IPS-18c (cell line): ENCODE results near the gene C22orf23.
"Not testable (repeated sequence)": the region's sequence is repeated elsewhere in the genome, so short reads cannot be mapped to it uniquely, and the experiment has no call there.

Source experiments
- H3K4me3 ChIP-seq: 2 replicates; pipeline ENCODE4 v1.7.0; 2013; ENCODE audit warnings: low read depth, mild to moderate bottlenecking, low read length, moderate library complexity; ENCODE audit not compliant: insufficient read depth
- H3K9me3 ChIP-seq: one replicate; pipeline ENCODE4 v1.6.1; 2013; ENCODE audit warnings: mild to moderate bottlenecking, low read length, moderate library complexity; ENCODE audit not compliant: control insufficient read depth, insufficient read depth

C22orf23 gene

DNA sequence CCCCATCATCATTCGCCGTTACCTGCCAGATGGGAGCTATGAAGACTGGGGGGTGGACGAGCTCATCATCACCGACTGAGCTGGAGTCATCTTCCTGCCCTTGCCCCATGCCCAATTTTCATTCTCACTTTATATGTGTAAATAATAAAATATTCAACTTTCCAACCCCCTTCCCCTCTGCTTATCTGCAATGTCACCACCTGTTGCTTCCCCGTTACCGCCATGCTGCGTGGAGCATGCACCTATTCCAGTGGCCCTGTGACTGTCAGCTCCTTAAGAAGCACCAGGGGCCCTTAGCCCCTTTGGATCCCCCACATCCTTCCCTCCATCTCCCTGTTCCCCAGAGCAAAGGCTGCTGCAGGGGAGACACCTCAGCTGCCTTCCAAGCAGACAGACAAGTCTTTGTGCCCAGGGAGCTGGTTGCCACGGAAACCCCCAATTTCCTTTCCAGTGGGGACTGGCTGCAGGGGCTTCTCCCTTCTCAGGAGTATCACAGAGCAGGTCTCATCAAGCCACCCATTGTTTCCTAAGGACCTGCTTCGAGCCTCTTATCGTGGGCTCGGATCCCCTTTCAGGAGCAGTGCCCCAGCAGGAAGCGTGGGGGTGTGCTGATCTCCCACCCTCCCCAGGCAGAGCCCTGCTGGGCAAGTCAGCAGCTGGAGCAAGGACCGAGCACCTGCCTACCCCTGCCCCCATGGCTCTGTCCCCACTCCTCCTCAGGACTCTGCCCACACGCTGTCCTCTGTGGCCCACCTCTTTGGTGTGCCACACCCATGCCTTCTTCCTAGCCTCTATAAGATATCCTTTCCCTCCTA lies 14.4 kb upstream of the C22orf23 start:
- no peaks in the 10 kb centered on the region for H3K9me3 ChIP-seq
- H3K4me3 ChIP-seq, result no peak overlapping the region

DNA sequence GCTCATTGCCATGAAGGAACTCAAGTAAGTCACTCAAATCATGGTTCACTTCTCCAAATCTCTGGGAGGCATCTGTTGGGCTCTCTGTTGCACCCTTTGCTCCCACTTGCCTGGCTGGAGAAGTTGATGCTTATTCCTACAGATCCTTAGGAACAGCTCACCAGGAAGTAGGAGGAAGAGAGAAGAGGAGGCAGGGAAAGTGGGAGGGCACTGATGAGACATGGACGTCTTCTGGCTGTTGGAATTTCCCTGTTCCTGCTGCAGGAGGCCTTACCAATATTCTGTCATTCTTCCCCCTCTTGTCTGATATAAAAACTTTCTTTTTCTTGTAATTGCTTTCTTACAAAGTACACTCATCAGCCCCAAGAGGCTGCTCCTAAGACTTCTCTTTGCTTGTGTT lies 13.7 kb upstream of the C22orf23 start:
- H3K9me3 ChIP-seq, result no peaks in the 10 kb centered on the region
- no peak overlapping the region for H3K4me3 ChIP-seq

DNA sequence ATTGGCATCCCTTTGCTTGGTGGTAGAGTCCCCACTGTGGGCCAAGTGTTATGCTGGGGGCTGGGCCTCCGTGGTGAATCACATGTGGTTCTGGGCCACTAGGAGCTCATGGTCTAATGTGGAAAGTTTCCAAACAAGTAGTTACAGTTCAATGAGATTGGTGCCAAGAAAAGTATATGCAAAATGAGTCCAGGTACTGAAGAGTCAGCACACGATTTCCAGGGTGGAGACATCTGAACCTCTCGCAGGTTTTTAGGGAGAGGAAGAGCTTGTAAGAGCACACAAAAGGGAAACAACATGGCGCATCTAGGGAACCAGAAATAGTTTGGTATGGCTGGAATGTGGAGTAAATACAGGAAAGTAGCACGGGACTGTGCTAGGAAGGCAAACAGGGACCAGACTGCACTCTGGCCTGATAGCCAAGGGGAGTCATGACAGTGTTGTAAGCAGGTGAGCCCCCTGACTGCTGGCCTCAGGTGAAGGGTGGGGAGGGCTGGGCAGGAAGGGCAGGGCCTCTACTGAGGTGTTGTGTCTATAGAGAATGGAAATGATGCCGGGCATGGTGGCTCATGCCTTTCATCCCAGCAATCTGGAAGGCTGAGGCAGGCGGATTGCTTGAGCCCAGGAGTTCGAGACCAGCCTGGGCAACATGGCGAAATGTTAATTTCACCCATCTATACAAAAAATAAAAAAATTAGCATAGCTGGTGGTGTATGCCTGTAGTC lies 12.7 kb upstream of the C22orf23 start:
- Histone ChIP-seq H3K4me3 (no peak overlapping the region), H3K9me3 (no peaks in the 10 kb centered on the region)

DNA sequence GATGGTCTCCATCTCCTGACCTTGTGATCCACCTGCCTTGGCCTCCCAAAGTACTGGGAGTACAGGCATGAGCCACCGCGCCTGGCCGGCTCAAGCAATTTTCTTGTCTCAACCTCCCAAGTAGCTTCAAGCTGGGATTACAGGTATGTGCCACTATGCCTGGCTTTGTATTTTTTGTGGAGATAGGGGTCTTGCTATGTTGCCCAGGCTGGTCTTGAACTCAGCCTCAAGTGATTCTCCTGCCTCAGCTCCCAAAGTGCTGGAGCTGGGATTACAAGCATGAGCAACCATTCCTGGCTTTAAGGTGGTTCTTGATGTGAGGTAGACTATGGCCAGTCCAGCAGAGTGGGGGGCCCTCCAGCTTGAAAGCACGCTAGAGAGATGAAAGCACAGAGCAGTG lies 7.7 kb upstream of the C22orf23 start:
- H3K4me3 ChIP-seq, result no peak overlapping the region
- no peaks in the 10 kb centered on the region for H3K9me3 ChIP-seq

DNA sequence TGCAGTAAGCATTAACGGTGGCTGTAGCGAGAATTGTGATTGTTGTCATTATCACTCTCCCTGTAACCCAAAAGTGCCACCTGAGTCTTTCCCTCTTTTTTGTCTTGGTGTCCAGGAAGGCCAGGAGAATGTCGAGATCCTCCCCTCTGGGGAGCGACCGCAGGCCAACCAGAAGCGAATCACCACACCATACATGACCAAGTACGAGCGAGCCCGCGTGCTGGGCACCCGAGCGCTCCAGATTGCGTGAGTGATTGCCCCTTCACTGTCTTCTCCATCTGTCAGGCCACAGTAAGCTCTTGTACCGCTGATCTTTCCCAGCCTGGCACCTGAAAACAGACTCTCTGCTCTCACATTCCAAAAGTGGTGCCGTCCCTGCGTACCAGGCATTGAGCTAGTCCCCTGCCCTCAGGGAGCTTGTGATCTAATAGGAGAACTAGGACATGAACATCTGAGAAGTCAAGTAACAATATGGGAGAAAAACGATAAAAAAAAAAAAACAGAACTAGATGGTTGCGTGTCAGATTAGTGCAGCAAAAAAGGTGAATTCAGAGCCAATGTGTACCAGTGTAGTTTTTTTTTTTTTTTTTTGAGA lies 5.9 kb upstream of the C22orf23 start:
- no peak overlapping the region for H3K4me3 ChIP-seq
- H3K9me3 ChIP-seq, result no peaks in the 10 kb centered on the region

DNA sequence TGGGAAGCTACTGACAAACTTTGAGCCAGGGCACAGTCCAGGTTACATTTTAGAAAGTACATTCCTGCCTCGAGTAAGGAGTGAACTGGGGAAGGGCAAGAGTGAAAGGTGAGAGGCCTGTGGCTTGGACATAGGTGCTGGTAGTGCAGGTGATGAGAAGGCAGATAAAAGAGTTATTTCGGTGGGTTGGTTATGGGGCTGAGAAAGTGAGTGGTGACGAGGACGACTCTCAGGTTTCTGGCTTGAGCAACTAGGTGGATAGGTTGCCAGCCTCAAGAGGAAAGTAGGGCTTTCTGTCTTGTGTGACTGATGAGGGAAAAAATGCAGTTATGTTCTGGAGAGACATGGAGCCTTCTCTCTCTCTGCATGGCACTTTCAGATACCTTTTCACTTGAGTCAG lies 3.8 kb upstream of the C22orf23 start:
- Histone ChIP-seq H3K4me3 (no peak overlapping the region), H3K9me3 (no peaks in the 10 kb centered on the region)

DNA sequence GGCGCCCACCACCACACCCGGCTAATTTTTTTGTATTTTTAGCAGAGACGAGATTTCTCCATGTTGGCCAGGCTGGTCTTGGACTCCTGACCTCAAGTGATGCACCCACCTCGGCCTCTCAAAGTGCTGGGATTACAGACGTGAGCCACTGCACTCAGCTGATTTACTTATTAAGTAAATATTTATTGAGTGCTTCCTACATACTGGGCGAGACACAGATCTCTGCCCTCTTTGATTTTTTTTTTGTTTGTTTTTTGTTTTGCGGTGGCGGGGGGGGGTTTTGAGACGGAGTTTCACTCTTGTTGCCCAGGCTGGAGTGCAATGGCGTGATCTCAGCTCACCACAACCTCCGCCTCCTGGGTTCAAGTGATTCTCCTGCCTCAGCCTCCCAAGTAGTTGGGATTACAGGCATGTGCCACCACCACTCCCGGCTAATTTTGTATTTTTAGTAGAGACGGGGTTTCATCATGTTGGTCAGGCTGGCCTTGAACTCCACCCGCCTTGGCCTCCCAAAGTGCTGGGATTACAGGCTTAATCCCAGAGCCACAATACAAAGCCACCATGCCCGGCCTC lies 2.5 kb upstream of the C22orf23 start:
- not testable (repeated sequence) for H3K4me3 ChIP-seq, H3K9me3 ChIP-seq

DNA sequence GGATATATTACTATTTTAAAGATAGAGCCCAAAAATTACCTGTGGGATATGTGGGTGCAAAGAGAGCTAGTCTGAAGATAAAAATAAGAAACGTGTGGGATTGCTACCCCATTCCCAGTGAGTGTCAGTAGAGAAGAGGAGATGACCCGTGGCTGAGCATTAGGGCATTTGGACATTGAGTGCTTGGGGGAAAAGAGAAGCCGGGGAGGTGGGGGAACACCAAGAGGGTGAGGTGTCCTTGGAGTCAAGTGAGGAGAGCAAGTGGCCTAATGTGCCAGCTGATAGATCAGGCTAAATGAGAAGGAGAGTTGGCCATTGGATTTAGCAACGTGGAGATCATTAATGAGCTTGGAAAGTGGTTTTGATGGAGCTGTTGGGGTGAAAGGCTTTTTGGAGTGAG lies 1.3 kb upstream of the C22orf23 start:
- H3K4me3 ChIP-seq, result peak overlapping the region; percentile 99; the same call in 1 of the 2 replicates

DNA sequence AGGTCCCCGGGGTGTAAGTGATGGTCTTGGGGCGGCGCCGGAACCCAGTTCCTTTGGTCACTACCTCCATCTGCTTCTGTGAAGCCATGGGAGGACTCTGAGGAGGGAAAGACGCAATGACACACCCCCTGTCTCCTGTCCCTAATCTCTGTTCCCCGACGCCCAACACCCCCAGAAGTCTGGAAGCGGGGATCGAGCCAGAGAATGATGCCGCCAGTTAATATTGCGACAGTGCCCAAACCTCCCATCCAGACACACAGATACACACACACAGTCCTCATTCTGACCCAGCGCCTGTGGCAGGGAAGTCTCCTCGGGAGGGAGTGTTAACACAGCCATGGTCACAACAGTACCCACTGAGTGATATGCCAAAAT lies 352 bp downstream of the C22orf23 start:
- Histone ChIP-seq H3K4me3 (peak overlapping the region; percentile 99), H3K9me3 (no peaks in the 10 kb centered on the region)

More for the DNA sequence above, 1.3 kb upstream of the C22orf23 start:
- no peaks in the 10 kb centered on the region for H3K9me3 ChIP-seq

DNA sequence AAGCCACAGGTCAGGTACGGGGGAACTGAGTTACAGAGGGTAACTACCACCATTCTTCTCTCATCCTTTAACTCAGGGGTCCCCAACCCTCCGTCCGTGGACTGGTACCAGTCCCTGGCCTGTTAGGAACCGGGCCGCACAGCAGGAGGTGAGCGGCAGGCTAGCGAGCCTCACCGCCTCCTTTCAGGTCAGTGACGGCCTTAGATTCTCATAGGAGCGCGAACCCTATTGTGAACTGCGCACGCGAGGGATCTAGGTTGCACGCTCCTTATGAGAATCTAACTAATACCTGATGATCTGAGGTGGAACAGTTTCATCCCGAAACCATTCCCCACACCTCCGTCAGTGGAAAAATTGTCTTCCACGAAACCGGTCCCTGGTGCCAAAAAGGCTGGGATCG lies 772 bp downstream of the C22orf23 start:
- H3K9me3 ChIP-seq, result not testable (repeated sequence)
- peak overlapping the region; percentile 99 for H3K4me3 ChIP-seq

DNA sequence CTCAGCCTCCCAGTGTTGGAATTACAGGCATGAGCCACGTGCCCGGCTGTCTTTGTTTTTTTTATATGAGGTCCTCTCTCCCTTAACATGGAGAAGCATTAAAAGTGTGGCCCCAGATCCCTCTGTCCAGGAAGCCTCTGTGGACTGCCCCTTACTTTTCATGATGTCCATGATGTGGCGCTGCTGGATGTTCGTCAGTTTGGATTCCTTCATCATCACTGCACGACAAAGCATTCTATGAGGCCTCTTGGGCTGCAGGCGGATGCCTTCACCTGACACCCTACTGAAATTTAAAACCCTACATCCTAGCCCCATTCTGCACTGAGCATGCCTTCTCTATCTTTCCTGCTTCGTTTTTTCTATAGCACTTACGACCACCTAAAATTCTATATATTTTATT lies 2.1 kb downstream of the C22orf23 start:
- no peak overlapping the region for H3K4me3 ChIP-seq
- H3K9me3 ChIP-seq, result no peaks in the 10 kb centered on the region

DNA sequence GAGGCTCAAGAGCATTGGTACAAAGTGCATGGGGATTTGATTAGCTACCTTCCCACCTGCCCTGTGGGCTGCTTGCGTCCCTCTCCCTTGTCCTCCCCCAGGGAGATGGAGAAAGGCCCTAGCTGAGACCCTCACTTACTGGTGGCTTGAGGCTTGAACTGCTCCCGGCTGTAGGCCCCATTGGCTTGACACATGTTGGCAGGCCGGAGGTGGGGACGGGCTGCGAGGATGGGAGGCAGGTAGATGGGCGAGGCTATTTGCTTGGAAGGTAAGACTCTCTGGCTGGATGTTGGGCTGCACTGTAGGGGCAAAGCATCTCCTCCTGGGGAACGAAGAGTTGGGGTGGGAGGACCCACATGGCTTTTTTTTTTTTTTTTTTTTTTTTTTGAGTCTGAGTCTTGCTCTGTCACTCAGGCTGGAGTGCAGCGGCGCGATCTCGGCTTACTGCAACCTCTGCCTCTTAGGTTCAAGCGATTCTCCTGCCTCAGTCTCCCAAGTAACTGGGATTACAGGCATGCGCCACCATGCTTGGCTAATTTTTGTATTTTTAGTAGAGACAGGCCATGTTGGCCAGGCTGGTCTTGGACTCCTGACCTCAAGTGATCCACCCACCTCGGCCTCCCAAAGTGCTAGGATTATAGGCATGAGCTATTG lies 6.1 kb downstream of the C22orf23 start:
- not testable (repeated sequence) for H3K9me3 ChIP-seq, H3K4me3 ChIP-seq

DNA sequence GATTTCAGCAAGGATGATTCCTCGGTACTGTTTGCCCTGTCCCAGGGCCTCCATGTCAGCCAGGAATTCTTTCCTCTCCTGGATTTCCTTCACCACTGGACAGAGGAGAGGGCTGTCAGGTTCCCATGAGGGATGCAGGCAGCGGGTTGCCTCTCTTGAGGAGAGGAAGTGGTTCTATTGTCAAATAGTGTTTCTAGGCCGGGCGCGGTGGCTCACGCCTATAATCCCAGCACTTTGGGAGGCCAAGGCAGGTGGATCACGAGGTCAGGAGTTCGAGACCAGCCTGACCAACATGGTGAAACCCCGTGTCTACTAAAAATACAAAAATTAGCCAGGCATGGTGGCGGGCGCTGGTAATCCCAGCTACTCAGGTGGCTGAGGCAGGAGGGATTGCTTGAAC lies 9.0 kb downstream of the C22orf23 start:
- H3K4me3 ChIP-seq, H3K9me3 ChIP-seq: not testable (repeated sequence)

DNA sequence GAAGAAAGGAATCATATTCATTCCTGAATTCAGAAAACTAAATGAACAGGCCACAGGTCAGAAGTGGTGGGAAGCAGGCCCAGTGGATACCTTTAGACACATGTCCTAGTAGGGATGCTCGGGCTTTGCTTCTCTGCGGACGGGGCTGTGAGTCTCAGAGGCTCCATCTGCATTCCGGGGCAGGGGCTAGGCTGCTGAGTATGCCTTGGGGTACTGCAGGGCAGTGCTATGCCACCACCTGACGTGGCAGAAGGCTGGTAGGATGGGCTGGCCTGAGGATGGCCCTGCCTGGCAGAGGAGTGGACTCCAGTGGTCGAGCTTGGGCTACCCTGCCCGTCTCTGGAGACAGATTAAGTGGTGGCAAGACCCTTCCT lies 9.6 kb downstream of the C22orf23 start:
- no peak overlapping the region for H3K4me3 ChIP-seq
- H3K9me3 ChIP-seq, result no peaks in the 10 kb centered on the region

DNA sequence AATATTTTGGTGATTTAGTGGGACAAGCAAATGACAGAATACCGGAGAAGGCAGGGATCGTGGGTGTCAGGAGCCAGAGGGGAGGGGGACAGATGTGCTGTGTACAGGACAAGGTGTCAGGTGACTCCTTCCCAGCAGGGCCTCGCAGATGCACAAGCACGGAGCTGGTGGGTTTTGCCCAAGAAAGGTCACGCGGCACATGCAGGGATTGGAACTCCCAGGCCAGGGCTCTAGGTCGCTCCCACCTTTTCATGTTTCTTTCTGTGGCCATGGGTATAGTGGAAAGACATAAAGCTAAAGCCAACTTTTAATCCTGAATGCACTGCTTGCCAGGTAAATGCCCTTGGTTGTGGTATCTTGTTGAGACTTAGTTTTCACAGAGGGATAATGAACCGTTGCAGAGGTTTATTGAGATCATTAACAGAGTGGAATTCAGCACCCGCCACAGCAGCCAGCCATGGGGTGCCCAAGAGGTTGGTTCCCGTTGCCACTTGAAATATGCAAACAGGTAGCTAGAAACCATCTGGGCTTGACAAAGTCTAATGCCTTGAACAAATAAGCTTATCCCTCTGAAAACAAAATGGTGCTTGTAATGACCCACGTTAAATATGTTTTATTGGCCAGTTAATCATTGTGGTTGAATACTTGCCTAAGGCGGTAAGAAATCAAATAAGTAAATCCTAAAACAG lies 10.1 kb downstream of the C22orf23 start:
- no peaks in the 10 kb centered on the region for H3K9me3 ChIP-seq
- no peak overlapping the region for H3K4me3 ChIP-seq

DNA sequence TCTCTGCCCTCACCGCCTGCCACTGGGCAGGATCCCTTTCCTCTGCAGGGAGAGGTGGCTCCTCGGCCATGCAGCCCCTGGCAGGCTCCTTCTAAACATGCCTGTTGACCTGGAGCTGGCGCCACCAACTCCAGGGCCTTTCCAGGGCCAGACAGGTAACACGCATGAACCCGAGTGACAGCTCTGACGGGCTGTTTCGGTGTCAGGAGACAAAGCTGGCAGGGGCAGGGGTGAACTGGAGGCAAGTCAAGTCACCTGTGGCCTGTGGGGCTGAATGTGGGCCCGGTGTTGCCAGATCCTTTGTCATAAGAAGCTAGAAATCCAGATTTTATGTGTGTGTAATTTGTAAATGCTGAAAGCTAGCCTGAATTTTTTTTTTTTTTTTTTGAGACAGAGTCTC lies 11.3 kb downstream of the C22orf23 start:
- H3K9me3 ChIP-seq, result no peaks in the 10 kb centered on the region
- H3K4me3 ChIP-seq, result no peak overlapping the region
